ENCODE data around the gene USP40.

USP40 gene

GRCh38 chr2:233474308-233475160 is 92.0 kb downstream of the USP40 start:
- DNase-seq, result no peak

DNA sequence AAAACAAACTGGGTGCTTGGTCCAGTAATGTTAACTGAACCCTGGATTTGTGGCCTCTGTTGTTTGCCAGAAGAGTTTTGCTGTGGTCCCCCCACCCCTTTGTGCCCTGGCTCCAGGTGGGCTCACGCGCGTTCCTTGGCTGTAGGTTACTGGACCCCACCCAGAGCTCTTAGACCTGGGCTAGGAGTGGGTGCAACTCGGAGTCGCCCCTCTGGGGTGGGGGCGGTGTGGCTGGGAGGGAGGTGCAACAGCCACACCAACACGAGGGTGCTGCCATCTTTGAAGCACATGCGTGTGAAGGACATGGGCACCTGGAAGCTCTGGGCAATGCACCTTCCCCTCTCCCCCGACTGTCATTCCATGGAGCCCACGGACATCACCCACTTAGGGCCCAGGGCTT is 92.7 kb downstream of the USP40 start:
- DNase-seq, result no peak

DNA sequence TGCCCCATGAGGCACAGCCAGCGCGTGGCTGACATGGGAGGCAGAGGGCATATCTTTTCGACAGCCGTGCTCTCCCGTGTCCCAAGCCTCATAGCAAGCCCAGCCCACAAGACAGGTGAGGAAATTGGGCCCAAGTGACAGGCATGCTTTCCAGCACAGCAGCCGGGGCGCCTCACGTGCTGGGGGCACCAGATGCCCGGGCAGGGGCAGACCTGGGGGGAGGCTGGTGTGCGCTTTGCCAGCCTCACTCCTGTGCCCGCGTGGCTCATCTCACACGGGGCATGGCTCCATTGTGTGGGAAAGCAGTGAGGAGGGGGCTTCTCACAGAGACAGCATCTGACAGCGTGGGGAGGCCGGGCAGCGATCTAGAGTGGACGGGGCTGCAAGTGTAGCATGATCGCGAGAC is 93.2 kb downstream of the USP40 start:
- no peak for DNase-seq

DNA sequence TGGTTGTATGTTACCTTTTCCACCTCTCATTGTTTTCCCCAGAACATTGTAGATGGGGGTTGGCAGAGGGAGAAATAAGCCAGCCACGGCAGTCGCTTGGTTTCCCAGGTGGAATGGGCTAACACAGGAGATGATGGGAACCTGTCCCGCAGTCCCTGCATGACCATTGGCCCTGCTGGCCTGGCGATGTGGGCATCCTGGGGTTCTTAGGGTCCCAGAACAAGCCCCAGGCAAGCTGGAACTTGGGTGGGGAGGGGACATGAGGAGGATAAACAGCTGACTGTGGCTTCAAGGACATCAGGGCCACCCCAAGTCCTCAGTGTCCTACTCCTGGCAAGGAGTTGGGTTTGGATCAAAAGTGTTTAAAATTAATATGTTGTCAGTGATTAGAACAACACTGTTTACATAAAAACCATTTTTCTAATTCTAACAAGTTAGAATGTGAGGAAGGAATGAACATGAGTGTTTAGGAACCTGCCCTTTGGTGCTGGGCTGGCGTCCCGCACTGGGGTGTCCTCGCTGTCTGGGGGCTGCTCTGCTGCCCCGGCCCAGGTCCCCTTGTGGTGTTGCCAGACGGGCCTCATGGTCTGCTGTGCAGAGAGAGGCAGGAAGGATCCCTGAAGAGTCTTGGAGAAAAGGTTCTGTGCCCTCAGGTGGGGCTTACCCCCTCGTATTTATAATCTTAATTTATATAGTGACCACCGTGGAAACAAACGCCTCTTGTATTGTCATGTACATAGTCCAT is 95.1 kb downstream of the USP40 start:
- DNase-seq, result no peak

DNA sequence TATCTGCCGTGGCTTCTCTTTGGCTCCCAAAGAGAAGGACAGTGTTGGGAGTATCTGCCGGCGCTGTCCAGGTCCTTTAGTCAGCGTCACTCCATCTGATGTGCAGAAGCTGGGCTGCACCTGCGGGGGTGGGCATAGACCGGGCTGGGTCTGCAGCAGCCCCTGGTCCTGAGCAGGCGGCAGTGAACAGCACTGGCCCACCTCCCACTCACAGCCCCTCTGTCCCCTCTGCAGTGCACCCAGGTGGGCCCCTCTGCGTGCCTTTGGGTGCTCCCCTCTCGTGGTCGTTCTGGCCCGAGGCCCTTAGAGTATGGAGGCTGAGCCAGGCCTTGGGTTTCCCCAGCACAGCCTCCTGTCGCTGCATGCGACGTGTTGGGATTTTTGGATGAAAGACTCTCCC is 95.7 kb downstream of the USP40 start:
- no peak for DNase-seq

DNA sequence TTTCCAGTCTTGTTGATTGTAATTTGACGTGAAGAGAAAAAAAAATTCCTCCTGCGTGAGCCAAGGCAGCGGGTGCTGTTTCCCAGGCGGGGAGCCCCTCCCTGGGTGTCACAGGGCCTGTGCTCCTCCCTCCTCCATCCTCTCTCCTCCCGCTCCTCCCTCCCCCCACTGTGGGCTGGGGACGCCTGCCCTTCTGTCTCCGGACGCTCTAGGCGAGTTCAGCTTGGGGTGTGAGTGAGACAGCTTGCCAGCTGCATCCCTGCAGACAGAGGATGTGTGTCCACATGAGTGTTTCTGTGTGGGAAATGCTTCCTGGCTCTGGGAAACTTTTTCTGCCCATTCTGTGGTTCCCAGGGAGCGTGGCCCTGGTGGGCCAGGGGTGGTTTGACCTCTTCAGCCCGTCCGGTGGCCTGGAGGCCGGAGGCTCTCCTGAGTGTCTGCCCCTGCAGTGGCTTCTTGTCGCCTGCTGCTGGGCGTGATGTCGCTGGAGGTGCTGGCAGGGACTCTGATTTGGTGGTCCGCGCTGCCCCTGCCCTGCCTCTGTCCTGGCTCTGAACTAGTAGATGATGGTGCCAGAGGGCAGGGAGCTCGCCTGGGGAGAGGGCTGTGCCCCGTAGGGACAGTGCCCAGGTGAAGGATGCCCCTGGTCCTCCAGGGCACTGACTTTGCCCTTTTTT is 96.4 kb downstream of the USP40 start:
- DNase-seq, result no peak

DNA sequence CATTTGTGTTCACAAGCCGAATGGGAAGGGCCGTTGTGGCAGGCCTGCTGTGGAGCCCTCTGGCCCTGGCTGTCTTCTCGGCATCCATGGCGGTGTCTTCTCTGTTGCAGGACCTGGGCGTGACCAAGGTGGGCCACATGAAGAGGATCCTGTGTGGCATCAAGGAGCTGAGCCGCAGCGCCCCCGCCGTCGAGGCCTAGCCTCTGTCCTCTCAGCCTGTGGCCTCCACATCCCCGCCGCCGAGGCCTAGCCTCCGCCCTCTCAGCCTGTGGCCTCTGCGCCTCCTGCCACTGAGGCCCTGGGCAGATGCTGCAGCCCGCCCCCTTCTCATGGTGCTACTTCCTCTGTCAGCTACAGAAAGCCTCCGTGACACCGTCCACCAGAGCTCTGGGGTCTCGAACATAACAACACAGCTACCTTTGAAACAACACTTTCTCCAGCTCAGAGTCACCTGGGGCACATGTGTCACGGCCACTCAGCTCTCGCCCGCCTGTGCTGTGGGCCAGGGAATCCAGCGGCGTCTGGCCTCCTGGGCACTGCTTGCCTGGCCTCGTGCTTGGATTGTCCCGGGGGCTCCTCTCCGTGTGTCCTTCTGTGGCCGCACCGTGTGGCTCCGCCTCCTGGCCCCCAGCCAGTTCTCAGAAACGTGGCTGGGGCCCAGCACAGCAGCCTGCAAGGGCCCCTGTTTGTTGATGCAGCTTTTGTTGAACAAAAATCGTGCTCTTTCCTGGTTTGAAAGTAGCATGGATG is 97.1 kb downstream of the USP40 start:
- no peak for DNase-seq

DNA sequence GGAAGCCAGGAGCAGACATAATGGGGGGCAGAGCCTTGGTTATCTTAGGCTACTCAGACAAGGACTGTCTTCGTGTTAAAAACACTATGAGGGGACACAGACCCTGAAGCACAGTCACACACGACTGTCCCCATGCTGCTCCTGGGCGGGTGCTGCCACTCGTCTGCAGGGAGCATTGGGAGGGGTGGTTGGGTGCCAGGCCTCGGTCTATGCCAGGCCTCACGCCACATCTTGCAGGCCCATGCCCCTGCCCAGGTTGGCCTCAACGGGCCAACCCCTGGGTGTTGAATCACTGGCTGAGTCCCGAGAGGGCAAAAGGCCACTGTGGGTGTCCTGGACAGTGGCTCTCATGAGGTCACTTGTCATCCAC is 97.9 kb downstream of the USP40 start:
- DNase-seq, result no peak

DNA sequence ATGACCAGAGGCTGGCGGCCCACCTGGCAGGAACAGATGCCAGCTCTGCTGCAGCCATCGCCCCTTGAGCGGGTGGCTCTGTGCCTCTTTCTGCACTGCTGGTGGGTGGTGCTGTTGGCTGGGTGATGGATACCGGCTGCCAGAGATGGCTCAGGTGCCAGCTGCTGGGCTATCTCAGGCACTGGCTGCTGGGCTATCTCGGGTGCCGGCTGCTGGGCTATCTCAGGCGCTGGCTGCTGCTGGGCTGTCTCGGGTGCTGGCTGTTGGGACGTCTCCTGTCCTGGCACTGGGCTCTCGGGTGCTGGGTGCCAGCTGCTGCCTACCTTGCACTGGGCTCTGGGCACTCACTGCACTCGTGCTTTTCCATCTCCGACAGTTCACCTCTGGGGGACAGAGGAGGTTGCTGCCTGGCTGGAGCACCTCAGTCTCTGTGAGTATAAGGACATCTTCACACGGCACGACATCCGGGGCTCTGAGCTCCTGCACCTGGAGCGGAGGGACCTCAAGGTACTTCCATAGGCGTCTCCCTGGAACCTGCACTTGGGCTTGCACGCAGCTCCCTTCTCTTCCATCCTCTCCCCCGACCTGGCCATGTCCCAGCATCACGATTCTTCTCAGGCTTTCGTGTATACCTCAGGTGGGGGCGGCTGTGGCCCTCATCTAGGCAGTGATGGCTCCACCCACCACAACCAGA is 98.4 kb downstream of the USP40 start:
- DNase-seq, result no peak

DNA sequence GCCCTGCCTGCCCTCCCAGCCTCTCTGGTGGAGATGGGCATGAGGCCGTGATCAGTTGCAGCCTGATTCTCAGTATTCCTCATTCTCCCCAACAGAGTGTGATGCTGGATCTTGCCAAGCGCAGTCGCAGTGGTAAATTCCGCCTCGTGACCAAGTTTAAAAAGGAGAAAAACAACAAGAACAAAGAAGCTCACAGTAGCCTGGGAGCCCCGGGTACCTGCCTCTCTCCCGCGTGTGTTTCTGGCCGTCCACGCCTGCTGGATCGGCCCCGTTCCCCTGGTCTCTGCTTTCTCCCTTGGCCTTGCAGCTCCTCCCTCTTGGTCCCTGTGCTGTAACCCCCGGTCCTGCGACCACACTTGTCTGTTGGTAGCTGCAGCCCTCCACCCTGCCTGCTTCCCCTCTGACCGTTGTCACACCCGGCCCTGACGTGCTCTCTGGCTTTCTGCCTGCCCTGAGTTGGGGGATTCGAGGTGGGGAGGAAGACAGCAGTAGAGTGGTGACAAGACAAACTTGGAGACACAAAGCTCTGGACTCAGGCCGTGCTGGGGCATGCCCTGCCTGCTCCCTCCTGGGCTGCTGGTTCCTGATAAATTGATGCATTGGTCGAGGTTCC is 99.5 kb downstream of the USP40 start:
- DNase-seq, result no peak

DNA sequence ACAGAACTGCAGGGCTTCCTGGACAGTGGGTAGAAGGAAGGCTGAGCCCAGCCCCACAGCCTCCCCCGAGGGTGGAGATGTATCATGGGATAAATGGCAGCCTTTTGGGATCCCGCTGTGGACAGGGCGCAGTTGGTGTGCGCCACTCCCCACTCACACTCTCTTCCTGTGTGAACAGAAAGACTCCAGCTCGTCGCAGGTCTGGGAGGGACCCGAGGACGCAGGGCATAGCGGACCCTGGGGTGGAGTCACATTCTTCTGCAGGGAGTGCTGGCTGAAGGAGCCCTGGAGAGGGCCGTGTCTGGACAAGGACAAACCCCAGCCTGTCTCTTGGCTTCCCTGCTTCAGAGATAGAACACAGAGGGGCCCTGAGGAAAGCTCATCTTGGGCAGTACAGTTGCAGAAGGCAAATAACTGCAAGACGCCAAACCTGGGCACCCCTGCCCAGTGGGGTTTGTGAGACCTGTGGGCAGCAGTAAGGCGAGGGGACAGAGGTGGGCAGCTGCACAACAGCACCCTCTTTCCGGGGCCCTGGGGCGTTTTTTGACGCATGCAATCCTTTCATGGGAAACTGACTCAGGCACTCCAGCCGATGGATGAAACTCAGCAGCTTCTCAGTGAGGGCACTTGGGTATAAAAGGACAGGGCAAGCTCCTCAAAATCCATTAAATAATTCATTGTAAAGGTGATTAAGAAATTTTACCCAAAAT is 101.9 kb downstream of the USP40 start:
- DNase-seq, result no peak

DNA sequence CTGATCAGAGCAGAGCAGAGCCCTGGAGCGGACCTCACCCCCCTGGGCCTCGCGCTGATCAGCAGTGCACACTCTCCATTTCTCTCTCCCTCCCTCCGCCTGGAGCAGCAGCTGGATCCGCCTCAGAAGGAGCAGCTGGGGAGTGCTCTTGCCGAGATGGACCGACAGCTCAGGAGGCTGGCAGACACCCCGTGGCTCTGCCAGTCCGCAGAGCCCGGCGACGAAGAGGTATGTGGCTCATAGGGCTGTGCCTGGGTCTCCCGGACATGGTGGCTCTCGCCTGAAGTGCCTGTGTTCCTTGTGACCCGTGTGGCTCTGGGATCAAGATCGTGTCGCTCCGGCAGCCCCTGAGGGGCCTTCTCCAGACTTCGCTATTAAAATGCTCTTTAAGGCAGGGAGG is 102.5 kb downstream of the USP40 start:
- DNase-seq, result no peak

DNA sequence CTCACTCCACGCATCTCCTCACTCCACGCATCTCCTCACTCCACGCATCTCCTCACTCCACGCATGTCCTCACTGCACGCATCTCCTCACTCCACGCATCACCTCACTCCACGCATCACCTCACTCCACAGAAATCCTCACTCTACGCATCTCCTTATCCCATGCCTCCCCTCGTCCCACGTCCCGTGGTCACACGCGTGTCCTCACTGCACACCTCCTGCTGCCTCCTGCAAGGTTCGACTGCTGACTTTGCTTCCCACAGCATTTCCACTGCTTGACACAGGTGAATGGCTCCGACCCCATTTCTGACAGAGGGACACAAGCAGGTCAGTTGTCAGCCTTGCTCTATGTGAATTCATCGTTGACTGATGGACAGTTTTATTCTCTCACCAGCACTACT is 103.0 kb downstream of the USP40 start:
- no peak for DNase-seq

DNA sequence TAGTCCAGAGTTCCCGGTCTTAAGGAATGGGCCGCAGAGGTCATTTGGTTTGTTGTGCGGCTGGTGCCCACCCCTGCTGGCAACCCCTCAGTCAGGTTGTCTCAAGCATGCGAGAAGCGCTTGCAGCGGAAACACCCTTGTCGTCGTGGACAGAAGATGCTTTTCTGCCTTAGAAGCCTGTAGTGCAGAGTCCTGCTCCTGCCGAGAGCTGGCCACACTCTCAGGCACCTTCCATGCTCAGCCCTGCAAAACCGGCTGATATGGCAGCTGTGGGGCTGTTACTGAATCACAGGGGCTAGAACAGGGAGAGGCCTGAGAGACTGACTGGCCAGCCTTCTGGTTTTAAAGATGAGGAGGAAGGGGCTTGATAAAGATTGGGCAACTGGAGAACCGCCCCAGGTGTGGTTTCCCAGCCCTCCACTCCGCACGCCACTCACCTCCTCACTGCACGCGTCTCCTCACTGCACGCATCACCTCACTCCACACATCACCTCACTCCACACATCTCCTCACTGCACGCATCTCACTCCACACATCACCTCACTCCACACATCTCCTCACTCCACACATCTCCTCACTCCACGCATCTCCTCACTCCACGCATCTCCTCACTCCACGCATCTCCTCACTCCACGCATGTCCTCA is 103.6 kb downstream of the USP40 start:
- DNase-seq, result no peak

DNA sequence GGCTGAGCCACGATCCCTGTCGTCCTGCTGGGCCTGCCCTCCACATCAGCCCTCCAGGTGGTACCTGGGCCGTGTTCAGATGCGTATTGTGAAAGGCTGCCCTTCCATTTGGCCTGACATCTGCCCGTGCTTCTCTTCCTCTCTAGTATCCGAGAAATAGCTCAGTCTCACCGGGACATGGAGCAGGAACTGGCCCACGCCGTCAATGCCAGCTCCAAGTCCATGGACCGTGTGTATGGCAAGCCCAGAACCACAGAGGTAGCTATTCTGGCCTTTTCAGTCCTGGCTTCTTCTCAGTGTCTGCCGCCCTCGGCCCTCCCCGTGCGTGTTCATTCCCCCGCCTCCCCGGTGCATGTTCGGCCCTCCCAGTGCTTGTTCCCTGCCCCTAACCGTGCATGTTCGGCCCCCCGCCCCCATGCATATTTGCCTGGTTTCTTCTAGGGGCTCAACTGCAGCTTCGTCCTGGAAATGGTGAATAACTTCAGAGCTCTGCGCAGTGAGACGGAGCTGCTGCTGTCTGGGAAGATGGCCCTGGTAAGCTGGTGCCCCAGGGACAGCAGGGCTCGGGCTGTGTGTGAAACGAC is 104.3 kb downstream of the USP40 start:
- DNase-seq, result no peak

- DNase-seq, result no peak
These were observed 105.1 kb downstream of the USP40 start for GRCh38 chr2:233461481-233461891.

DNA sequence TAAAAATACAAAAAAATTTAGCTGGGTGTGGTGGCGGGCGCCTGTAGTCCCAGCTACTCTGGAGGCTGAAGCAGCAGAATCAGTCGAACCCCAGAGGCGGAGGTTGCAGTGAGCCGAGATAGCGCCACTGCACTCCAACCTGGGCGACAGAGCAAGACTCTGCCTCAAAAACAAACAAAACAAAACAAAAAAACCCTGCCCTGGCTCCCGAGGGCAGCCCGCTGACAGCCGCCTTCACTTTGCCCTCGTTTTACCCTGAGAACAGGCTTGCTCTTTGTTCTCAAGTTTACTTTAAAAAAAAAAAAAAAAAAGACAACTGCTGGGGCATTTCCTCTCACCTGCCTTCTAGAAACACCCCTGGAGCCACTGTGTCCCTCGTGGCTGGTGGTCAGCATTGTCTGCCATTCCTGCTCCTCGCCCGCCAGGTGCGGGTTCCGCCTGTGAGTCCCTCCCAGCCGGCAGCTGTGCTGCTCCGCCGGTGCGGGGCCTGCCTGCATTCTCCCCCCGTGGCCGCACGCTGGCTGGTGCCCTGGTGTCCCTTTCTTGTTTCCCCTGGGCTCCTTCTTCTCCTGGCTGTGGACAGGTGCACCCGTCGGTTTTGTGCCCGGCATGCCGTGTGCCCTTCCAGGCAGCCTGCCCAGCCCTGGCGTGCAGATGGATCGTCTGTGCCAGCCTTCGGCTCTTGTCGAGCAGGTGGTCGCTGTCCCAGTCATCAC is 105.7 kb downstream of the USP40 start:
- DNase-seq, result no peak

DNA sequence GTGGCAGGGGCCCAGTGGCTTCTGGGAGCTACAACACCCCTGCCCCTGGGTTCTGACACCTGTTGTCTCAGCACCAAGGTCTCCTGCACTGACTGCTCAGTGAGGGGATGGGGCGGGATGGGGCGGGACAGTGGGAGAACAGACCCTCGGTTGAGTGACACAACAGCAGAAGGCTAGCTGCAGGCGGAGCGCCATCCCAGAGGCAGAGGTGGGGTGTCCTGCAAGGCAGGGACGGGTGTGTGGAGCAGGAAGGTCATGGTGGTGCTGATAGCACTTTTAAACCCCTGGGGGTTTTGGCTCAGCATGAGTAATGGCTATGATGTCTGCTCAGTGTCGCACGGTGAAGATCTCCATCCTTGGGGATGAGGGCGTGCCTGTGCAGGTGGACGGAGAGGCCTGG is 107.2 kb downstream of the USP40 start:
- no peak for DNase-seq

GRCh38 chr2:233458826-233459225 is 107.8 kb downstream of the USP40 start:
- DNase-seq, result no peak
